HG03025 (cell line): ENCODE results near the gene CCDC38.
A peak's percentile ranks its signal among the peaks of the same experiment; 100 is the strongest.
"Not testable (repeated sequence)": the region's sequence is repeated elsewhere in the genome, so short reads cannot be mapped to it uniquely, and the experiment has no call there.

ENCODE experiments used
- ATAC-seq: cut with Tn5 transposase; IDR thresholded peaks from one replicate; pipeline ENCODE4 v1.9.1; 2021; ENCODE audit warnings: mild to moderate bottlenecking, moderate library complexity; ENCODE audit not compliant: unreplicated experiment, low FRiP score

Gene CCDC38

DNA sequence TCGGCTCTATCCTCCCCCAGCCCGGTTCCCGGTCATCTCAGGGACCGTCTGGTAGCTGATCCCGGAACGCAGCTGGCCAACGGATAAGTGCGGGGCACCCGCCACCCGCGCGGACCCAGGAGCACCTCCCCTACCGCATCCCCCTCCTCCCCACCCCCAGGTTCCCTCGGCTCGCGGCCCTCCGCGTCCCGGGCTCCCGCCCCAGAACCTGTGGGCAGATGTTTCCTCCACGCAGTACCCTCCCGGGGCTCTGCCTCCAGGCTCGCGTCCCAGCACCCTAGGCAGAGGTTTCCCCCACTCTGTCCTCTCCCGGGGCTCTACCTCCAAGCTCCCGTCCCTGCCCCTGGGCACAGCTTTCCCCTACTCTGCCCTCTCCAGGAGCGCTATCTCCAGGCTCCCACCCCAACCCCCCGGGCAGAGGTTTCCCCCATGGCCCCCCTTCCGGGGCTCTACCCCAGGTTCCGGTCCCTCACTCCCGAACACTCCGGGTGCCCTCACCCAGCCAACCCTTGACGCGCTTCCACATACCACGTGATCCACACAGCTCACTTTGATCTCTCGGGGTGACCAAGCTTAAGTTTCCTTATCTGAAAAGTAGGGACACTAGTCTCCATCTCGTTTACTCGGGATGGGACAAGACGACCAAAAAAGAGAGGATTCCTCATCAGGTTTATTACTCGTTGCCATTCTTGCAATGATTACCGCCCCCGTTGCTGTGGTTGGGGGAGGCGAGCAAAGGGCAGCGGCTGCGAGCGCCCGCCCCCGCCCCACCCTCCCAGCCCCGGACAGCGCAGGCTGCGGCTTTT, at the start of gene CCDC38:
TSS of gene CCDC38 (minus strand) at position 91 of the 806 bp plus-strand sequence. CDS start 6,105 bp downstream, outside the sequence.
- peak; percentile 92 for ATAC-seq

DNA sequence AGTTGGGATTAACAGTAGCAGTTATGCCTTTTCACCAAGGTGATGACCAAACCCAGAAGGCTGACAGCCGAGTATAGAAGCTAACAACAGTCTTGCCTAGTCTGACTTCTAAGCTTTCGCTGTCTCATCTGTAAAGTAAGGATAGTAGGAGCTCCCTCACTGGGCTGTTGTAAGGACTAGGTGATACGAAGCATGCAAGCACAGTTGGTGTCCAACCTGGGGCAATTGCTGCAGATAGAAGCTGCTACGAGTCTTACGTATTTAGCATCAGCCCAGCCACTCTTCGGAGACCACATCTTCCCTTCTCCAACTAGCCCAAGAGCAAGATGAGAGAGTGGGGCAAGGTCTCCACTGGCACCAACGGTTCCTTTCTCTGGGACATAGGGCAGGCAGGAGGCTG, 47.7 kb upstream of the CCDC38 start:
- ATAC-seq = no peak

DNA sequence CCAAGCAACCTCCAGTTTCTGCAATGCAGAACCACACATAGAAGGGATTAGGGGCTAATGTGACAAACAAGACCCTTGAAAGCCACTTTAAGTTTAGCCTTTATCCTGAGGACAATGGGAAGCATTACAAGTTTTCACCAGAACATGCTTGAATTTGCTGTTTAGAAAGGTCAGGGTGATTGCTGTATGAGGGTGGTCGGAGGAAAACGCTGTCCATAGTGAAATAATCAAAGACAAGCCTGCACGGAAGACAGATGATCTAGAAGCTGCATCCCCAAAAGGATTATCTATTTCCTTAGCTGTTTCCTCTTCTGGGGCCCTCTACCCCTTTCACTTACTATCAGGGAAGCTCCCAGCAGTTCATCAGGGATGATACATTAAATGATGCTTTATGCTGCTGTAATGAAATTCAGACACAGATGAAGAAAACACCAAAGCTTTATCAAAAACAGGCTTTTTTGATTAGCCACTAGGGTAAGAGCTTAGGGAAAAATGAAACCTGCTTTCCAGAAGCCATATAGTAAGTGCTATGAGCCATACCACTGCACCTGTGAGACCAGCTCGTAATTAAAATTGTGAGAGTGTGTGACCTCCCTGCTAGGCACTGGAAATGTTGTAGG, 47.2 kb upstream of the CCDC38 start:
- no peak for ATAC-seq

DNA sequence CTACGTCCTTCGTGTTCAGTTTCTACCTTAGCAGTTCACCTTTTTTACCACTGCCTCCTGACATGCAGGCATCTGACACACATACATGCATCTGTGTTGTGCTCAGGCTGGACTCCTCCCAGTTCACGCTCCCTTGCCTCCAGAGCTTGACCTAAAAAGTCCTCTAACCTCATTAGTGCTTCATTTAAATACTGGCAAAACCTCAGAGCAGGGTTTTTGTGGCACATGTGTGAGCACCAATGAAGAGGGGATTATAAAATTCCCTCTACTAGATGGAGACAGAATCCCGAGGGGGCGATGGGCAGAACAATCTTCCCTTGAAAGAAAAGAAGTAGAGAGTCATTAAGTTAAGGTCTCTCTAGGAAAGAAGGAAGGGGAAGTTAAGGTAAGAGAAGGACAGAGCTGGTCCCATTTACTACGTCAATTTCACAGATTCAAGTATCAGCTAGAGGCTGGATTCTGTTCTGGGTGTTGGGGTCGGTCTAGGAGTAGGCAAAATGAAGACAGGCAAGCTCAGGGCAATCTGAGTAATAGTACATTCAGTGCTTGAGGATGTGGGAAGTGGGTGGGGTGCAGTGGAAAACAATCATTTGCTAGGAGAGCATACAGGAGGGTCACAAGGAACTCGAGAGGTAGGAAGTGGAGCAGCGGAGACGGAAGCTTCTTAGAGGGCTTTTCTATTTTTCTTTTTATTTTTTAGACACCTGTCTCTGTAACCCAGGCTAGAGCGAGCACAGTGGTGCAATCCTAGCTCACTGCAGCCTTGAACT, 46.3 kb upstream of the CCDC38 start:
- ATAC-seq = no peak

DNA sequence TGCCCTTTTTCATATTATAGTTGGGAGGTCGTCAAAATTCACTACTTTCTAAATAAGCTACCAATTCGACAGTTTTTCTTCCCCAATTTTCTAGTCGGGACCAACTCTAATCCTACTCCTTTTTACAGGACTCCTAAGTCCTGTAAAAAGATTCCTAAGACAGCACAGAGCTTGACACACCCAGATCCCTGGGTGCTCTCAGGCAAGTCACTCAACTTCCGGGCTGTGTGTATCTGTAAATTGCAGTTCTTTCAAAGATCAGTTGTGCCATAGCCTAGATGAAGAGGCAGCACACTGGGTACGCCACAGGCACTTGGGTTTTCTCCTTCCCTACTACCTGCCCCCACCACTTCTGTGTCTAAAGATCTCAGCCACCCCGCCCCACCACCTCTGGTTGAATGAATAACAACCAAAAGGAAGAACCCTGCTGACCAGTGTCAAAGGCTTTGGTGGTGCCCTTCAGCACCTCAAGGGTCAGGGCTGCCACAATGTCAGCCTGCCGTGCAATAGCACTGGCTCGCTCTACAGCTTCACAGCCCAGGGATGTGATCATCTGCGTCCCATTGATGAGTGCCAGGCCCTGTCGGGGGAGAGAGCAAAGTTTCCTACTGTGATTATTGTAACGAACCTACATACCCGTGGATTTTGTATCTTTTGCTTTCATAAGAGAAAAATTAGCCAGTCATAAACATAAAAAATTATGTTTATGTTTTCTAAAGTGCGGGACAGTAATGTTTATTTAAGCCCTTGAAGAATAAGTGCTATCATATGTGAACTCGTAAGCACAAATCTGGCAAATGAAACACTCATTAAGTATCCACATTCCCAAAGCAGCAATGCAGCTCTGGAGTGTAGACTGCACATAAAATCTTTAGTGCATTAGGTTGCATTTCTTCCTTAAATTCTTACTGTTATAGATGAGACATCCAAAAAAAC, 44.5 kb upstream of the CCDC38 start:
- ATAC-seq = no peak

DNA sequence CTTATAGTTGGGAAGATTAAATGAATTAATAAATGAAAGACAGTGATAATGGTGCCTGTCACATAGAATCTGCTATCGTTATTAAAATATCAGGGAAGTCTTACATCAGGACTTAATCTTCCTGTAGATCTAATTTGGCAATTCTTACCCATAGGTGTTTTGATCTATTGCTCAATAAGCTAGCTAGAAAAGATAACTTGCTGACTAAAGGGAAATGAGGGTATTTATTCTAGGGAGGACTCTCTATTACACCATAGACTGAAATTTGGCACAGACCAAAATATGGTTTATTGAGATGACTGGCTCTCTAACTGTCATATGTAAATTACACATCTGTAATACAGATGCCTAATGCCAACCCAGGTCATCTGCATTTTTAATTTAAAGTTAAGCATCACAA, 42.3 kb upstream of the CCDC38 start:
- no peak for ATAC-seq

DNA sequence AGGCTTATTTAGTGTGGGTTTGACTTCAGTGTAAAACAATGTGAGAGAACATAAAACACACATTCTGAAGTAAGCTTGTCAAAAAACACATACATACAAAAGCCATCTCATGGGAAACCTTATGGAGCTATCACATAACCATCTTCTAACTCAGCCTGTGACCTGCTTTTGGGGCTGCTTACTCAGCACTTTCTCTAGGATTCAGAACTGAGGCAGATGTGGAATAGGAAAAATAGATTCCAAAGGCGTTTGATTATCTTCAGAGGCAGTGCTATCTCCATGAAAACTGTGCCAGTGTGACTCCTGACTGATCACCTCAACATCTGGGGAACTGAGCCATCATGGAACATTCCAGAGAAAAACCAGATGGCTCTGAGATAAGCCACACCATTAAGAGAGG, 40.2 kb upstream of the CCDC38 start:
- ATAC-seq = no peak

DNA sequence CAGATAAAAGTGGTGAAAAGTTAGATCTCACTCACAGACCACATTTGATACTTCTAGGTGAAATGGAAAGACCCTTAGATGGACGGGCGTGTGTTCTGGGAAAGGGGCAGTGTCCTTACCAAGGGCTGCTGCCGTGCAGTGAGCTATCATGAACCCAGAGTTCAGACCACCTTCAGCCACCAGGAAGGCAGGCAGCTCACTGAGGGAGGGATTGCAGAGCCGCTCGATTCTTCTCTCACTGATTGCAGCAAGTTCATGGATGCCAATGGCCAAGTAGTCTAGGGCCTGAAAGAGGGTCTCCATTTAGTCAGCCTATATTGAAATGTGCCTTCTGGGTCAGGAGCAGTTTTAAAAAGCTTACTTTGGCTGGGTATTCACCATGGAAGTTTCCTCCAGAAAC, 38.0 kb upstream of the CCDC38 start:
- ATAC-seq = no peak

DNA sequence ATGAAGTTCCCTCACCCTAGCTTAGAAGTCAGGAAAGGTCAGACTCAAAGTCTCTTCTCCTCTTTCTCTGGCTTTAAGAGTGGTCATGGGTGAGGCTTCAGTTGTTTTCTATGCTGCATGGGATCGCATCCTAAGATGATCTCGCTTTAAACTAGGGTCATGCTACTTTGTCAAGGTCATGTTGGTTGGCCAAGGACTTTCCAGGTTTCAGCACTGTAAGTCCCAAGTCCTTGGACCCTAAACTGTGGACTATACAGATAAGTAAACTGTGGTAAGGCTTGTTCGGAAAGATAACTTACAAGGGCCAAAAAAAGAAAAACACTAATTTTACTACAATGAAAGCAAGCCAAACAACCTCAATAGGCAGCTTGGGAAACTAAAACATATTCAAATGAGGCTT, 36.4 kb upstream of the CCDC38 start:
- no peak for ATAC-seq

DNA sequence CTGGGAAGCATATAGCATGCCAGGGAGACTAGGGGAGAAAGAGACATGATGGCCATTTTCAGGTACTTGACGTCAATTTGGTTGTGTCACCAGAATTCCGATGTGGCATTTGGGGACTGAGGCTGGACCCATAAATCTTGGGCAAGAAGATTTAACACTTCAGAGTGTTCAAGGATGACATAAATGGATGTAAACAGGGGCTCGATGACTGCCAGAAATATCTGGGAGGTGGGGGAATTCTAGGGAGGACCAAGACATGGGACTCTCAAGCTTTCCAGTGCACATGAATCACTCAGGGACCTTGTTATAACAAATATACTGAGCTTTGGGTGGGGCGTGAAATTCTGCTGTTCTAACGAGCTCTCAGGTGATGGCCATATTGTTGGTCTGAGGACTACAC, 35.9 kb upstream of the CCDC38 start:
- ATAC-seq = no peak

DNA sequence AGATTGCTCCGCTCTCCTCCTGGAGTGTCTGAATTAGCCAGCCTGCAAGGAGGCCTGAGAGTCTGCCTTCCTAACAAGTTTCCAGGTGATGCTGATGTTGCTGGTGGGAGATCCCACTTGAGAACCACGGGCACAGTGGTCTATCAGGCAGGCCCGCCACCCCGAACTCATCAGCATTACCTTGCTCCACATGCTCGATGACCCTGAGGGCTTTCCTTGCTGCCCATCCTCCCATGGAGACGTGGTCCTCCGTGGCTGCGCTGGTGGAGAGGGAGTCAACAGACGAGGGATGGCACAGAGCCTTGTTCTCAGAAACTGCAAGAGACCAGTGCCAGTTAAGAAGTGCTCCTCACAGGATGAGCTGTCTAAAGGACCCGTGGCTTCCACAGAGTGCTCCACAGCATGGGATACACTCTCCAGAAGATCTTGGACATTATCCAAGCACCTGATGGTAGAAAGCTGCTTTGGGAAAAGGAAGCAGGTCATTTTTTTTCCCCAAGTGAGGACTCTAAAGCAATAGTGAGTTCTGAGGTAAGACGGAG, 35.4 kb upstream of the CCDC38 start:
- ATAC-seq = no peak

DNA sequence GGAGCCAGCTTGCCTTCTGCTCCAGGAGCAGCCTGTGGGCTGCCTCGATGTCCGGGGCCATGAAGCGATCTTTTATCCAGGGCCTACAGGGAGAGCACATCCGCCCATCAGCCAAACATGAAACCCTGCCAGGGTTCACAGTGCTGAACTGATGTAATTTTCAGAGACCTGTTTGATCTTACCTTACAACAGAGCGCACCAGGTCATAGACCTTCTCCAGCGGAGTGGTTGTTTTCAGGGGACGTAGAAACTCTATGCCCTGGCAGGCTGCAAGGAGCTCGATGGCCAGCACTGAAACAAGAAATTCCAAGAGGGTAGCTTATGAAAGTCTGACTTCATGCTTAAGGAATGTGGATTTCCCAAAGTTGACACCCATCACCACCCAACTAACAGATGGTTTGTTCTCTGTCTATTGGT, 34.0 kb upstream of the CCDC38 start:
- no peak for ATAC-seq

DNA sequence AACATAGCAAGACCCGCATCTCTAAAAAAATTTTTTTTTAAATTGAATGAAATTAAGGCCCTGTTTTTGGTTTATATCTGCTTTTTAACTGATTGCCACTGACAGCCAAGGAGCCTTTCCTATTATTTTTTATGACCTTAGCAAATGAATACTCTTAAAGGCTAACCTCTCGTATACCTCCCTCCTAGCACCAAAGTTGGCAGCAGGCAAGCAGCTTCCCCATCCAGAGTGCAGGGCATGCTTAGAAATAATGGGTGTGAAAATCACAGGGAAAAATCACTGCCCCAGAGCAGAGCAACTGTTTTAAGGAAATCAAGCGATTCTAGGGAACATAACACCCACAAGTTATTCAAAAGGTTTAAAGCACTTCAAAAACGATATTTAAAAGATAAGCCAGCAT, 33.1 kb upstream of the CCDC38 start:
- no peak for ATAC-seq

DNA sequence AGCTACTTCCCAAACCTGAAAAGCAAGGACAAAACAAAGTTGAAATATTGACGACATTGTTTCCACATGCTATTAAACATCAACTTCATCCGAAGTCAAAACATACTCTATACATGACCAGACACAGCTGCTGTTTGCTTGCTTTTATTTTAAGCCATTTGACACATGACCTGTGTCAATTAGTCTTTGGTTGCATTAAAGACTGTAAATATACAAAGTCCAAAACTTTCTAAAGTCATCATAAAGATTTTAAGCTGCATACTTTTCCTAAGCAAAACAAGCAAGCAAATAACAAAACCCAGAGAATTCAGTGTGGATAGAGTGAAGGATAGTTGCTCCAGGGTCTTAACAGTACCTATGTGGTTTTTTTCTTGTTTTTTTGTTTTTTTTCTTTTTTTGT, 31.9 kb upstream of the CCDC38 start:
- ATAC-seq = no peak

DNA sequence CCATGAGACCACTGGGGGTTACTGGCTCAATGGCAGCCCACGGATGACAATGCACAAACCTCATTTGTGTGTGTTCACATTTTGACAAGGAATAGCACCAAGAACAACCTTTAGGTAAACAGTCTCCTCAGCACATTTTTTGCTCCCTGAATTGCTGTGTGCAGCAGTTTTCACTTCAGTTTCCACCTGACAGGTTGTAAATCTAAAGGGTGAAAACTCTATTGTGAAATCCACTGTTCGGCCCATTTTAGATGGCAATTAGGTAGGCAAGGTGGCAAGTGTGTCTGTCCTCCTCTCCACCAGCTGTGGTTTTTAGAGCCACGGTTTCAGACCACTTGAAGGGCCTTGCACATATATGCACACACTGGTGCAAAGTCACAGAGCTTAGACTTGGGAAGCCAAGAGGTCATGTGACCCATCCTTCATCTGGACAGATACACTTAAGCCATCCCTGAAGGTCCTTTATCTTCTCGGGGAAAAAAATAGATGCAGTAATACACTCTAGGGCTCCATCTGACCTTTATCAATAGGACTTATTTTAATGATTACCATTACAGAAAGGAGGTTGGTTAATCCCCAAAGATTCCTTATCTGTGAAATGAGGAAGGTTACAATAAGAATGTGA, 30.5 kb upstream of the CCDC38 start:
- ATAC-seq = no peak

DNA sequence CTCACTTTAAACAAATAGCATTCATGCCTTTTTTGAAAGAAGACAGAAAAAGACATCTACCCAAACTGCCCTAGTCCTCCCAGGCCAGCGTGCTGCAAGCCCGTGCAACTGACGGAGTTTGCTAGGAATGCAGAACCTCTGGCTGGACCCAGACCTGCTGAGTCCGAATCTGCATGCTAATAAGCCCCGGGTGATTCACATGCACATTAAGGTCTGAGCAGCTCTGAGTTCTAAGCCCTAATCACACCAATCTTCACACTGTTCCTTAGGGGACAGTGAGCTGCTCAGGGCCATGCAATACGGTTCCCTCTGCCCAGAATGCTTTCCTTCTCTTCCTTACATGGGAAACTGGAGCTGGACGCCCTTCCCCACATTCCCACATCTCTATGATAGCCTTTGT, 28.5 kb upstream of the CCDC38 start:
- ATAC-seq = no peak

DNA sequence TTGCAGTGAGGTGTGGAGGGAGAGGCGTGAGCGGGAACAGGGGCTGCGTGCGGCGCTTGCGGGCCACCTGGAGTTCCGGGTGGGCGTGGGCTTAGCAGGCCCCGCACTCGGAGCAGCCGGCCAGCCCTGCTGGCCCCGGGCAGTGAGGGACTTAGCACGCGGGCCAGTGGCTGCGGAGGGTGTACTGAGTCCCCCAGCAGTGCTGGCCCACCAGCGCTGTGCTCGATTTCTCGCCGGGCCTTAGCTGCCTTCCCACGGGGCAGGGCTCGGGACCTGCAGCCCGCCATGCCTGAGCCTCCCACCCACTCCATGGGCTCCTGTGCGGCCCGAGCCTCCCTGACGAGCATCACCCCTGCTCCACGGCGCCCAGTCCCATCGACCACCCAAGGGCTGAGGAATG, 26.7 kb upstream of the CCDC38 start:
- ATAC-seq = not testable (repeated sequence)

DNA sequence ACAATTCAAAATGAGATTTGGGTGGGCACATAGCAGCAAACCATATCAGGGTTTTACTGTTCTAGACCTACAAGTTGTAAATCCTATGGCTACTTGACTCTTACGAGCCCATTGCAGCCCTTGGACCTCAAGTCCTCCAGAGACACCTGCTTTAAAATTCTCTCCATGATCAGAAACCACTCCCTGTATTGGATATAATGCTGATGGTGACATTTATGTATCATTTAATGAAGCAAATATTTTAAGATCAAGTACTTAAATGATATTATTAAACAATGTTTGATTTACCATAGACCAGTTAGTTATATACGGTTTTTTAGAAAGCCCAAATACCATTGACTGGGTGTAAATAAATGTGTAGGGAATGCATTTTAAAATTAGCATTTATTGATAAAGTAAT, 24.9 kb upstream of the CCDC38 start:
- no peak for ATAC-seq

DNA sequence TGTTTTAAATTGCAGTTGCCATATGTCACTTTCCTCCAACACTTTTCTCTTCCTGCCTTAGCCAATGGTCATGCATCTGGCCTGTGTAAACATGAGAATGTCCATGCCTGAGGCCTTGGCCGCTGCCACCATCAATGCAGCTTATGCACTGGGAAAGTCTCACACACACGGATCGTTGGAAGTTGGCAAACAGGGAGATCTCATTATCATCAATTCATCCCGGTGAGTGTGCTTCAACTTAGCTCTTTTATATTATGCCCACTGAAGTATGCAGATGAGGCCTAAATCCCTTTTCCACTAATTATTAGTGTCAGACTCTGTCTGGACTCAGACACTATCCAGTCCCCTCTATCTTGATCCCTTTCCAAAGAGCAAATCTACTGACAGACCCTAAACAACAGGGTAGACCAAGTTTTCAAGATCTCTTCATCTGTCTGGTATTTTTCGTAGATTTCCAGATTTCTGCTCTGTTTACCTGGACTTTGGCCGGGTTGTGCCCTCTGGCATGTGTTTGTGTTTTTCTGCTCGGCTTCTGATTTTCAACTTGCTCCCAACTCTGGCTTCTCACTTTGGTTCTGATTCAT, 24.0 kb upstream of the CCDC38 start:
- no peak for ATAC-seq
